PC-9 (cell line): ENCODE results near the gene PRPF4.

Source experiments
- CTCF ChIP-seq: fragments of 200-600 bp; sonication (generic); conservative IDR thresholded peaks from 2 replicates; pipeline ENCODE4 v1.6.1; 2017; ENCODE audit warnings: mixed run types, antibody characterized with exemption, mild to moderate bottlenecking, moderate library complexity
- EZH2 ChIP-seq: fragments of 200-600 bp; sonication (generic); IDR thresholded peaks from 2 replicates; pipeline ENCODE4 v1.8.0; 2017; ENCODE audit warnings: antibody characterized with exemption, low read depth

- TF ChIP-seq CTCF (no peak), EZH2 (no peak)
Measured at GRCh38 chr9:113237026-113237425, 38.4 kb upstream of the PRPF4 start.
